GM21737 (cell line): ENCODE data around the gene LDLRAD3.

ENCODE experiments used
- ATAC-seq: cut with Tn5 transposase; IDR thresholded peaks from one replicate; pipeline ENCODE4 v1.9.1; 2021; ENCODE audit warnings: mild to moderate bottlenecking, moderate library complexity; ENCODE audit not compliant: unreplicated experiment

LDLRAD3 gene

DNA sequence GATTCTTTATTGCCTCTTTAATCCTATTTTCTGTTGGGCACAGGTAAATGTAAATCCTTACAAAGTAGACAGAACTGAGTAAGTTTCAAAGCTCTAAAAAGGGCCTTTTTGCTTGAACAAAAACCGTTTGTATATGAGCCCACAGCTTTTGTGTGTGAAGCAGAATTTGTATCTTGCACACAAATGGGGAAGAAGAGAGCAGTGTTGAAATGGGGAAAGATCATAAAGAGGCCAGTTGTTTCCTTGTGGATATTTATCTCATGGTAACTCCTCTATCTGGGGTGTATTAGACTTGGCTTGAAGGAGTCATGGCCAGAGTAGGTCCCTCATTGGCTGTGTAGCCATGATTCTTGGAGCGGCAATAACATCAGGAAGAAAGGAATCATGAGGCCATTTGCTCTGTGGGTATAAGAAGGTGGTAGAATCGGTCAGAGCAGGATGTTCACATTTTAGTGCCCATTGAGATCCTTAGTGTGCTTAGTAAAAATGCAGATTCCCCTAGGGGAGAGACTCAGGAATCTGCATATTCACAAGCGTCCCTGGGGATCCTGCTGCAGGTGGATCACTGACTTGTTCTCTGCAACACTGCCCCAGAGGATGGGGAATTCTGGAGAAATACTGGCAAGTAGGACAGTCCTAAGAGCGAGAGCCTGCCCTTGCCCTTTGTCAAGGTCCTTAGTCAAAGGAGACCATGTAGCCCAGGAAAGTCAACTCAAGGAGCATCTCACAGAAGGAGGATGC is 126.5 kb downstream of the LDLRAD3 start:
- no peak for ATAC-seq

DNA sequence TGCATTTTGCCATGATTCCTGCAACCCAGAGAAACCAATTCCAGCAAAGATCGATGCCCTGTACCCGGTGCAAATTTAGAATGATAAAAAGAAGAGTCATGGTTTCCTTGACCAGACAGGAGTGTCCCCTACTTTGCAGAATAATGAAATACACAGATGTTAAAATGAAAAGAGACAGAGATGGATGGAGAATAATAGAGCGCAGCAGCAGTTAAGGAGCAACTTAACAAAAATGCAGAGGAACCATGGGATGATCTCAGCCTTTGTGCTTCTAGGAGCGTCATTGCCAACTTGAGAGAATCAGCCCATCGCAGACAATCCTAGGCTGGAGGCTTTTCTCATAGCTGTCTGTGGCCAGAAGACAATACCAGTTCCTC is 127.1 kb downstream of the LDLRAD3 start:
- ATAC-seq, result no peak

DNA sequence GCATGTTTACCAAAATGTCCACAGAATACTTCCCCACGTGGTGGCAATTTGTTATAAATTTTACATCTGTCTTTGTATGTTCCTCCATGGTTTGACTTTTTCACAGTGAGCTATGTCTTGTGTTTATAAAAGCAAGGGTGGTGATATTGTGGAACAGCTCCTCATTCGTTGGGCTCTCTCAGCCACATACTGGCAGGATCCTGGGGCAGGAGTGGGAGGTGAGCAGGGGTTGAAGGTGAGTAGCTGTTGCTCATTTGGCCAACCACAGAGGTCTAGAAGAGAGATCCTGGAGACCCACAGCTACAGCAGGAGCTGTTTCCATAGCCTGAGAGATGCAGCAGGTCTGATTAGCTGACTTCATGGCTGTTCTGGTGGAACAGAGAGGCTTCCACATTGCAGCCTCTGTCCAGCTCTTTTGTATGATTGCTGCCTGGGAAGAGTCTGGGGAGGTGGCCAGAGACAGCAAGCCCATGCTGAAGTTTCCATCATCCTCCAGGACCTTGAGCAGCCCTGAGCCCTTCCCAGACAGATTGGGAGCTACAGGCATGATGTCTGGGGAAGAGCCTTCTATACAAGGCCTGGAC is 128.1 kb downstream of the LDLRAD3 start:
- no peak for ATAC-seq

DNA sequence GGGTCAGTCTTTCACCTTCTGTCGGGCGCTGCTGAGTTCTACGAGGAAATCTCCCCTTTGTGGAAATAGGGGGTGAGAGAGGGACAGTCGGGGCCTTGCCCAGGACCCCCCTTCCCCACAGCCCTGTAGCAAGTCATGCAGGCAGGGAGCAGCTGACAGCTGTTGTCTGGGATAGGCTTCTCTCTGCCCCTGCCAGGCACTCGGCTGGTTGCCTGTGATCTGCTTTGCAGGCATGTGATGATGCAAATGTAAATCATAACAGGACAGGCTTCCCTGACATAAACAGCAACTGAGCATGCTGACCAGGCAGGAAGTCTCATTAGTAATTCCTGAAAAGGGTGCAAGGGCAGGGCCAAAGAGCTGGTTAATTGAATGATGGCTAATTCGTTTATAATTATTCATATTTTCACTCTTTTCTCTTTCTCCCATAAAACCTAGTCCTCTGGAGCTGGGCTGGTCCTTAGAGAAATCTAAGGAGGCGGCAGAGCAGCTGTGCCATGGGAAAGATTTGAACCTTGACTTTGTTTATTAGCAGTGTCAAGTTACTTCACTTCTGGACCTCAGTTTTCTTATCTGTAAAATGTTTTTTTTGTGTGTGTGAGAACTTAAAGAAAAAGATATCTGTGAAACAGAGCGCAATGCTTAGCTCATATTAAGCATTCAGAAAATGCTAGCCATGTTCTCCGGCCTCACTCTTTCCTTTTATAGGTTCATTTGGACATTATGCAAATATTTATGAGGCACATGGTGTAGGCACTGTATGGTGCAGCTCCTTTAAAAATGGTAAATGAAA is 129.7 kb downstream of the LDLRAD3 start:
- no peak for ATAC-seq

DNA sequence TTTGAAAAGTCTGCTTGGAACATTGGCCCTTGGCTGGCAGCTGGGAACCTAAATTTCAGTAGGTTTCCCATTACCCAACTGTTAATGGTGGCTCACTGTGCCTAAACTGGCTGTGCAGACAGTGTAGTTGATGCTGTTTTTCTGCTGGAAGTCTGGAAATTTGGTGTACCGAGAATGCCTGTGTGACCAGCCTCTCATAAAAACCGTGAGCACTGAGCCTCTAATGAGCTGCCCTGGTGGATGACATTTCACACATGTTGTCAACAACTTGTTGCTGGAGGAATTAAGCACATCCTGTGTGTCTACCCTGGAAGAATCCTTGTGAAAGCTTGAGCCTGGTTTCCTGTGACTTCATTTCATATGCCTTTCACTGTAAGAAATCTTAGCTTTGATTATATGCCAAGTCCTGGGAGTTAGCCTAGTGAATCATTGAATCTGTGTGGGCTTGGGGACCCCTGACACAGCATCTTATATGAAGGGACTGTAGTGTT is 131.1 kb downstream of the LDLRAD3 start:
- ATAC-seq, result no peak

DNA sequence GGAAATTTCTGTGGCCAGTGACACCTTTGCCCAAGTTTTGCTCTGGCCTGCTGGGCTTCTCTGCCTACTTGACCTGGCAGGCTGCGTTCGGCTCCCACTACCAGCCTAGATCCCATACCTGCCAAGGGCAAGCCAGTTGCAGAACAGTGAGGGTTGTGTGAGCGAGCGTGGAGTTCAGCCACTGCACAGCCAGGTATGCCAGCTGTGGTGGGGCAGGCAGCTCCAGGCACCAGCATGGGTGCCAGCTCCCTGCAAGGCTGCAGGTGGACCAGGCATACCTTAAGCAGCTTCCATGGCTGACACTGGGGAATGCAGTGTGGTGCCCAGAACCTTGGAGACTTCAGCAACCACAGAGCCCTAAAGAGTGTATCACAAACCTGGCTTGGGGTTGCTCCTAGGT is 133.5 kb downstream of the LDLRAD3 start:
- ATAC-seq, result no peak

DNA sequence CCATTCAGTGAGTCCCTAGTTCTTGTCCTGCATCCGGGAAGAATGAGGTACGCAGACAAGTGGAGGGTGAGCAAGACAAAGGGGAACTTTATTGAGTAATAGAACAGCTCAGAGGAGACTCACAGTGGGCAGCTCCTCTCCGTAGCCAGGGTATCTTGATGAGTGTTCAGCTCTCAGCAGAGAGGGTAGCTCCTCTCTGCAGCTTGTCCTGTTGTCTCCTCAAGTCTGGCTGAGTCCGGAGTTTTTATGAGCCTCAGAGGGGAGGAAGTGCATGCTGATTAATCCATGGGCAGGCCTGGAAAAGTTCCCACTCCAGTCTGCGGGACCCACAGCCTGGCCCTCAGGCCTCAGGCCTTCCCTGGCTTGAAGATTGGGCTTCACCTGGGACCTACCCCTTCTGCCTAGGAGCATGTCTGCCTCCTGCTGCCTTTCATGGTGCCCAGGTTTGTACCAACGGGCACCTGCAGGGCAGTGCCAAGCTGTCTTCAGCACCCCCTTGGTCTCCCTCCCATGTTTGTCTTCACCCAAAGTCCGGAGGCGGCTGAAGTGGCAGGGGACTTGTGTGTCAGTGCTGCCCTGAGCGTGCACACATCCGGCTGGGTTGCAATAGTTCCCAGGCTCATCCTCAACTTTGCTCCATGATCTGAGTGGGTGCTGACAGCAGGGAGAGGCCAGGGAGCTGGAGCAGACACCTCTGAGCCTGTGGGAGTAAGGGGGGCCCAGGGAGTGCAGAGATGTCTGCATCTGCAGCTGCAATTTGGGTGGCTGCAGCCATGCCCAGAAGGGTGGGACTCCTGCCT is 134.2 kb downstream of the LDLRAD3 start:
- ATAC-seq, result no peak

DNA sequence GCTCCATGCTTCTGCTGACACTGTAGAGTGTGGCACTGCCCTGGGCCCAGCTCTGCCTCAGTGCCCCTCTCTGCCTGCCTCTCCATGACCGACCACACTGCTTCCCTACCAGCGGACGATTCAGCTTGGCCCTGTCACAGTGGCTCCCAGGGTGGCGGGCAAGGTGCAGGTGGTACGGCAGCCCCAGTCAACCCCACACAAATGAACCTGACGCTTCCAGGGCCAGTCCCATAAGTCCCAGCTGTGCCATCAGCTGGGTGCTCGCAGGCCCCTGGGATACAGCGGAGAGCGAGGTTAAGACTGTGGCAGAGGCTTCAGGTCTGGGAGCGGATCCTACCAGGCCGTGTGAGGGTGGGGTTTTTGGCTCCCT is 134.8 kb downstream of the LDLRAD3 start:
- no peak for ATAC-seq

DNA sequence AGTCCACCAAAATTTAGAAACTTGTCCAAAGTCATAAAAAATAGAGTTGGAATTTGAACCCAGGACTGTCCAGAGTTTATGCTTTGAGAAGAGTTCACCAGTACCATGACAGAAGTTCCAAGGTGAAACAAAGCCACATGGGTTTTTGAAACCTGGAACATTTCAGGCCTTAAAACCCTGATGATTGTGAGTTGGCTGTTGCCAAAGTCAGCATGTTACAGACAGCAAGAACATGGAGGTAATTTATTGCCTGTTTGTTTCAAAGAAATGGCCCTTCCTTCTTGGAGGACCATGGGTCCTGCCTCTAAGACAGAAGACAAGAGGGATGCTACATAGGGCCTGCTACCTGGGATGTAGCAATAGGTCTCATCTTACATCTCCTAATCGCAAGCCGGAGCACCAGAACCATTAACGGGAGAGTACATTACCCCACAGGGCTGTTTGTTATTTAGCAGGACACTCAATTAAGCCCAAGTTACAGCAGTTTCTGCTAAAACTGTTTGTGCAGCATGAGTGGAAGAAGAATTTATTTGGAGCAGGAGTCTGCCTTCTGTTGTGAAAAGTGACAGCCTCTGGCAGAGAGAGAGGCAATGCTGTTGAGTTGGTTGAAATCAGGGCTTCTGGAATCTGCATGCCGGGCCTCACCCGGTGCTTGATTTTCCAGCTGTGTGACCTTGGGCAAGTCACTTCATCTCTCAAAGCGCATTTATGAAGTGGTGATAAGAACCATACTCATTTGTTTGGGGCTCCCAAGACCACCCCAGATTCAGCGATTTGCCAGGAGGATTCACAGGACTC is 136.2 kb downstream of the LDLRAD3 start:
- ATAC-seq, result no peak

DNA sequence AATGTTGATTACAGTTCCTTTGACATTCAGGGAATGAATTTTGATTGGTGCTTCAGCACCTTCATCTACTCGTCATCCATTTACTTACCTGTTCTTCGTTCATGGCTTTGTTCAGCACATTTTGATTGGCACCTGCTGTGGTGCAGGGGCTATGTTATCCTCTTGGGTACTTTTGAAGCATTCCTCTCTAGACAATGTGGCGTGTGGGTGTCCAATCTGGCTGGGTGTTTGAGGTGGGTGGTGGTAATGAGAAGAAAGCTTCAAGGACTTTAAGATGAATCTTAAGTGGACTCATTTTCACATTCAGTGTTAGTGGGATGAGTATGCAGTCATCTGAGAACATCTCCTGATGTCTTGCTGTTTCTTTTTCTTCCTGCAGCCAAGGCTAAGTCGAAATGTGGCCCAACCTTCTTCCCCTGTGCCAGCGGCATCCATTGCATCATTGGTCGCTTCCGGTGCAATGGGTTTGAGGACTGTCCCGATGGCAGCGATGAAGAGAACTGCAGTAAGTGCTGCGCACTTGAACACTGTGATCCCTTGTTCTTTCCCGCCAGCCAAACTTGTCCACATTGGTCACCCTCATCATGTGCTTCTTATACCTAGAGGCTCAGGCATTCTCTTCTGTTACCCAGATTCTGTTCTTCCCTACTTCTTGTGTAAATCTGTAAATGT is 137.5 kb downstream of the LDLRAD3 start:
- no peak for ATAC-seq

DNA sequence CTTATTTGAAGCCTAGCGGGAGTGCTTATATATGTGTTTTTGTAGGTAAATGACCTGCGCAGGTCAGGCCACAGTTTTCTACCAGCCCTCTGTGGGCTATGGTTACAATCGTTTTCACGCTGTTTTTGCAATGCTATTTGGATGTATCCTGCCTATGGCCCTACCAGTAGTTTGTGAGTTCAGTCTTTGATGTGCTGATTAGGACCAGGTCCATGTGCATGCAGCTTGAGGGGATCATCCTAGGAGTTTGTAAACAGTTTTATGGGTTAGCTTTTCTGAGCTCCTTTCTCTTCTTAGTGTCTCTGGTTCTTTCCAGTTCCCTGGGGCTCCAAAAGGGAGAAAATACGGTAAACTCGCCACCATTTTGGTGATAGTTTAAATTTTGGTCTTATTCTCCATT is 142.5 kb downstream of the LDLRAD3 start:
- no peak for ATAC-seq

DNA sequence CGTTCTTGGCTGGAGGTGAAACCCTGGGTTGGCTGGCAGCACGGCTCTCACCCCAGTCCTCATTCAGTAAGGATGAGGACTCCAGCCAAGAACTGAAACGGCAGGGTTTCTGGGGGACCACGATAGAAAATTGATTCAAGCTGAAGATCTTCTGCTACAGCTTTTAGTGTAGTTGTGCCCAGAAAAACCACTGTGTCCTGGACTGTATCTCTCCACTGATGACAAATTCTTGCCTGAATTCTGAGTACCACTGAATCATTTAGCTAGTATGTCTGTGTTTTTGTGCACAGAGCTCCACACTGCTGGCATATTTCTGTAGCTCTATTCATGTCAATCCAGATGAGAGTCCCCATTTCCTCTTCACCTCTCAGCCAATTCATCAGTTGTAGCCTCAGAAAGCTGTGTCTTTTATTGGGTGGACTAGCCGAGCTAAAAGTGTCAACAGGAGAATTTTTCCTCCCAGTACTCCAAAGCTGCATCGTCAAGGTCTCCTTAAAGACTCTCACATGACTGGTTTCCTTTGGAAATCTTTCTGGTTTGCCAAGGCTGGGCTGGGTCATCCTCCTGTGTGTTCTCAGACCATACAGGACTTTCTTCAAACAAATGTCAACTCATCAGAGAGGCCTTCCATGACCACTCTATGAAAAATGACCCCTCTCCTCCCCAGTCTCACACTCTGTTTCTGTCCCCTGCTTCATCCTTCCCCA is 144.6 kb downstream of the LDLRAD3 start:
- ATAC-seq, result no peak

DNA sequence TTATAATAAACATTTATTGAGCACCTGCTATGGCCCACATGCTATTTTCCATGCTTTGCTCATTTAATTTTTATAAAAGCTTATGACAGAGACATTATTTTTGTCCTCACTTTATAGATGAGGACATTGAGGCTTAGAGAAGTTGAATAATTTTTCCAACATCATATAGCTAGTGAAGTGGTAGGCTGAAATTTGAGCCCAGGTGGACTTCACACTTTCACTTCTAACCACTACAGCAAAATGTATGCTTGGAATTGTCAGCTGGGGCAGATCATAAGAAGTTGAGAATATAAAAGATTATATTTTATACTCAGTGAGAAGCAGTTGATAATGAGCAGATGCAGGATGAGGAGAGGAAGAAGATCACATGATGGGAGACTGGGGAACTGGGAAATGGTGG is 146.1 kb downstream of the LDLRAD3 start:
- no peak for ATAC-seq

DNA sequence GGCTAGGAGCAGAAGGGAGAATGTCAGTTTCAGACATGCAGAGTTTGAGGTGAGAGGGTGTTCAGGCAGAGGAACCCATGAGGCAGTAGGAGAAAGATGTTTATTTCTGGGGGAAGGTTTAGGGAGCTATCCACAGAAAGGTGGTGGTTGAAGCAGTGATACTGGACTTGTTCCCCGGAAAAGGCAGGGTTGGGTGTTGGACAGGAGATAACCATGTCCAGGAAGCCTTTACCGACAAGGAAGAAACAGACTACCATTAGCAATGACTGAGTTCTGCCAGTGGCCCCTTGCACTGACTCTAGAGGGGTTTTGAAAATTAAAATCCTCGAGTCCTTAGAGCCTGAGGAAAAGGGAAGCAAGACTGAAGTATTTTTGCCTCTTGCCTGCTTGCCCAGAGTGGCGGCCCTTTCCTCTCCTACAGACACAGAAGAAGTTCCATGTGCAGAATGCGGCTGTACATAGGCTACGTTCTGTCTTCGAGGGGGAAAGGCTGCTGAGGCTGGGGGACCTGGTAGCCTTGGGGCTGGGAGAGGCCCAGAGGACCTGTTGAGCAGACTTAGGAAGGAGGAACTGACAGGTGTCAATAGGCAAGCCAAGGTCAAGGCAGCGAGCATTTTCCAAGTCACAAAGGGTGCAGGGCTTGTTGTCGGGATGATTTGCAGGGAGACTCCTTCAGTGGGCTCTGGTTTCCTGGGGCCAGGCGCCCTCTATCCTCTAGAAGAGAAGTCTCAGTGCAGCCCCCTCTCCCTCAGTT is 146.7 kb downstream of the LDLRAD3 start:
- ATAC-seq, result no peak

DNA sequence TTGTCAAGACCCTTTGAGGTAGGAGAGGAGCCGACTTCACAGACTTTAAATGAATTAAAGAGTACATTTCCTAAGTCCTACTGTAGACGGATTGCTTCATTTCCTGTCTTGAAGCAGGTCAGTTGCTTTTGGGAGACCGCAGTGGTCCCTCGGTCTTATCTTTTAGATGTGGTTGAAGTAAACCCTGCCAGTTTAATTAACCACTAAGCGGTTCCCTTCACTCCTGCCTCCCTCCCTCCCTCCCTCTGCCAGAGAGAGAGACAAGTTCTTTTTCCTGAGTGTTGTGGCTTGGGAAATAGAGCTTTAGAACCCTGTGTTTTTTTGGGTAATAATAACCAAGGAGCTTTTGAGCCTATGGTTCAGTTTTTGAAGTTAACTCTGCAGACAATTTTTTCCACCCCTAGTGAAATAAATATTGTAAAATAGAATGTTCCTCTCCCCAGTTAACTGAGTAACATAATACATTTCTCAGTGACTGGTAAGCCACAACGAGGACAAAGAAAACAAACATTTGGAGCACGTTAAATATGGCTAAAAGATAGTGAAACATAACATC is 147.5 kb downstream of the LDLRAD3 start:
- ATAC-seq, result no peak

DNA sequence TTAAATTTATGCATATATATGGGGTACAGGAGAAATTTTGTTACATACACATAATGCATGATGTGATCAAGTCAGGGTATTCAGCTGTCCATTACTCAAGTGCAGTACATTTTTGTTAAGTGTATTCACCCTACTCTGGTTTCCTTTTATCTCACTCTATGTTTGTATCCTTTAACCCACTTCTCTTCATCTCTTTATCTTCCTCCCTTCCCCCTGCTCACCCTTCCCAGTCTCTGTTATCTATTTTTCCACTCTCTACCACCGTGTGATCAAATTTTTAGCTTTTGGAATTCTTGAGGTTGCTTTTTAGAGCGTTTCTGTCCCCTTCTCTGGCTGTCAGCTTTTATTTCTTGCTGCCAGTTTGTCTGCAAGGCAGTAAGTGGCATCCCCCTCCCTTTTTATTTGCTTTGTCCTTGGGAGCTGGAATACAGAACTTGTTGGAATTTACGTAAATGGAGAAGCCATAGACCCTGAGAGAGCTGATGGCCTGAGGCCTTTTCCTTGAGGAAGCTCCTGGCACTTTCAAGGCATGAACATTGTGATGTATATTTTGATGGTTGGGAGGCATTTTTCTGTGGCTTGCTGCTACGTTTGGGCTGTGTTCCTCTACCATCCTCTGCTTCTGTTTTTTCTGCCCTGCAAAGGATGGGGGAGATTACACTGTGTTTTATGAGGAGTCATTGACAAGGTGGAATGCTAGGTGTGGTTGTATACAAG is 148.6 kb downstream of the LDLRAD3 start:
- ATAC-seq, result no peak

DNA sequence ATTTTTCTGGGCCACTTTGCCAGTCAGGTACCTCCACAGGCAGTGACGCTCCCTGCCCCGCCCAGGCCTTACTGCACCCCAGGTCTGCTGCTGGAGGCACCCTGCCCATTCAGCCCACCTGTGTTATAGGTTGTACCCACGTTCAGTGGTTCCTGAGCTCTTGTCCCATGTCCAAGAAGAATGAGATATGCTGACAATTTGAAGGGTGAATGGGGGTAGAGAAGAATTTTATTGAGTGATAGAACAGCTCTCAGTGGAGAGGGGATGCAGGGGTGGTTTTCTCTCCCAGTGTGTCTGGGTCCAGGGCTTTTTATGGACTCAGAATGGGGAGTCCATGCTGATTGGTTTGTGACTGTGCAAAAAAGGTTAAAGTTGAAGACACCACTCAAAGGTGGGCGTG is 149.7 kb downstream of the LDLRAD3 start:
- no peak for ATAC-seq

DNA sequence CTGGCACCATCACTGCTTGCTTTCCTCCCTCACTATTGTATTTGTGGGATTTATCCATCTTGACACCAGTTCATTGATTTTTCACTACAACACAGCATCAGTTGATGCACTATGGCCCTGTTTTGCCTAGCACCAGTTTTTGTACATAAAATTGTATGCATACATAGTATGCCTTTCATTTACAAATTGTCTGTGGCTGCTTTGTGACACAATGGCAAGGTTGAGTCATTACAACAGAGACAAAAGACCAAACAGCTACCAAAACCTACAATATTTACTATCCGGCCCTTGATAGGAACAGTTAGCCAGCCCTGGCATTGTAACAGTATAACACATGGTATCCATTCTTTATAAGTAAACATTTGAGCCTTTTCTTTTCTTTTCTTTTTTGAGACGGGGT is 150.3 kb downstream of the LDLRAD3 start:
- ATAC-seq, result no peak
